OCI-LY1 (cell line): ENCODE data around the gene S100B.

Experiments
- H2AFZ ChIP-seq: fragments of 200-600 bp; sonication (generic), shearing (Covaris generic); 2 replicates; pipeline ENCODE4 v1.6.0; 2014; ENCODE audit warnings: antibody characterized with exemption, mild to moderate bottlenecking, low read length
- H3F3A ChIP-seq: fragments of 200-600 bp; sonication (generic), shearing (Covaris generic); 2 replicates; pipeline ENCODE4 v1.6.0; 2014; ENCODE audit warnings: mild to moderate bottlenecking, antibody characterized with exemption, low read length, moderate library complexity; ENCODE audit not compliant: insufficient read depth
- H3K27ac ChIP-seq: fragments of 200-600 bp; sonication (generic); 2 replicates; pipeline ENCODE4 v1.5.1; 2014; ENCODE audit warnings: low read length, mixed run types, mild to moderate bottlenecking, low read depth; ENCODE audit not compliant: poor library complexity, severe bottlenecking
- H3K27me3 ChIP-seq: fragments of 200-600 bp; sonication (generic); 2 replicates; pipeline ENCODE4 v1.6.0; 2014; ENCODE audit warnings: antibody characterized with exemption, mild to moderate bottlenecking, low read length, moderate library complexity; ENCODE audit not compliant: insufficient read depth
- H3K36me3 ChIP-seq: fragments of 200-600 bp; sonication (generic); 2 replicates; pipeline ENCODE4 v1.6.1; 2014; ENCODE audit warnings: mild to moderate bottlenecking, antibody characterized with exemption, low read length, moderate library complexity, mixed read lengths; ENCODE audit not compliant: insufficient read depth
- H3K4me1 ChIP-seq: fragments of 200-600 bp; sonication (generic); 2 replicates; pipeline ENCODE4 v1.5.1; 2014; ENCODE audit warnings: mild to moderate bottlenecking, low read length, moderate library complexity; ENCODE audit not compliant: insufficient read depth, severe bottlenecking
- H3K4me2 ChIP-seq: fragments of 200-600 bp; sonication (generic), shearing (Covaris generic); 2 replicates; pipeline ENCODE4 v1.6.1; 2014; ENCODE audit warnings: low read length
- H3K4me3 ChIP-seq: fragments of 200-600 bp; sonication (generic); 2 replicates; pipeline ENCODE4 v1.5.1; 2014; ENCODE audit warnings: low read length, low read depth, mild to moderate bottlenecking, mixed read lengths; ENCODE audit not compliant: poor library complexity, severe bottlenecking
- H3K79me2 ChIP-seq: fragments of 200-600 bp; shearing (Covaris generic); 2 replicates; pipeline ENCODE4 v1.6.1; 2016; ENCODE audit warnings: mixed run types, low read length, mixed read lengths; ENCODE audit not compliant: insufficient read depth
- H3K9ac ChIP-seq: fragments of 200-600 bp; sonication (generic), shearing (Covaris generic); 2 replicates; pipeline ENCODE4 v1.6.1; 2014; ENCODE audit warnings: mild to moderate bottlenecking, low read length, mixed read lengths
- H3K9me2 ChIP-seq: fragments of 200-600 bp; sonication (generic), shearing (Covaris generic); 2 replicates; pipeline ENCODE4 v1.6.1; 2014; ENCODE audit warnings: low read depth, mild to moderate bottlenecking, low read length, mixed read lengths
- H3K9me3 ChIP-seq: fragments of 200-600 bp; shearing (Covaris generic); 2 replicates; pipeline ENCODE4 v1.6.1; 2014; ENCODE audit warnings: low read length, mixed read lengths
- H4K20me1 ChIP-seq: fragments of 200-600 bp; sonication (generic), shearing (Covaris generic); 2 replicates; pipeline ENCODE4 v1.6.0; 2016; ENCODE audit warnings: mild to moderate bottlenecking, low read length; ENCODE audit not compliant: insufficient read depth
- EZH2 ChIP-seq: fragments of 200-600 bp; sonication (generic), shearing (Covaris generic); IDR thresholded peaks from 2 replicates; pipeline ENCODE4 v1.8.0; 2017; ENCODE audit warnings: borderline replicate concordance, mixed run types, mild to moderate bottlenecking, antibody characterized with exemption, low read length, moderate library complexity, mixed read lengths
- TF ChIP-seq, protein P1 (sequence below): fragments of 200-600 bp; sonication (generic), shearing (Covaris generic); IDR thresholded peaks from 2 replicates; pipeline ENCODE4 v1.5.1; 2017; ENCODE audit warnings: mild to moderate bottlenecking, antibody characterized with exemption, low read length, moderate library complexity, mixed read lengths

Gene S100B

DNA sequence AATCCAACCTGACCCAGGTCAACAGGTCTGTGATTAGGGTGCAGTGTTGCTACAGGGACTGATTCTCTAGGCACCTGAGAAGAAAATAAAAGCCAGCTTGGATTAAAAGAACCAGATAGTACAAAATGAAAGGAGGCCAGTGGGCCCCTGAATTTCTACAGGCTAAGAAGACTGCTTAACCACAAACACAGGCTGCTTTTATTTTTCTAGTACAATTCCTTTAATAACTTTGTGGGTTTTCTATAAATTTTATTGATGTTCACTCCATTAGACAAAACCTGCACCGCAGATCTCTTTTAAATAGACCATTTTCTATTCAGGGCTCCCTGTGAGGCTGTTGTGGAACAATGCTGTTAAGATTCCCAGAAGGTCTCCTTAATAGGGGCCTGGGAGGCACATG, 20.9 kb upstream of the S100B start:
- TF ChIP-seq EZH2, result no peak
- TF ChIP-seq, protein P1, sequence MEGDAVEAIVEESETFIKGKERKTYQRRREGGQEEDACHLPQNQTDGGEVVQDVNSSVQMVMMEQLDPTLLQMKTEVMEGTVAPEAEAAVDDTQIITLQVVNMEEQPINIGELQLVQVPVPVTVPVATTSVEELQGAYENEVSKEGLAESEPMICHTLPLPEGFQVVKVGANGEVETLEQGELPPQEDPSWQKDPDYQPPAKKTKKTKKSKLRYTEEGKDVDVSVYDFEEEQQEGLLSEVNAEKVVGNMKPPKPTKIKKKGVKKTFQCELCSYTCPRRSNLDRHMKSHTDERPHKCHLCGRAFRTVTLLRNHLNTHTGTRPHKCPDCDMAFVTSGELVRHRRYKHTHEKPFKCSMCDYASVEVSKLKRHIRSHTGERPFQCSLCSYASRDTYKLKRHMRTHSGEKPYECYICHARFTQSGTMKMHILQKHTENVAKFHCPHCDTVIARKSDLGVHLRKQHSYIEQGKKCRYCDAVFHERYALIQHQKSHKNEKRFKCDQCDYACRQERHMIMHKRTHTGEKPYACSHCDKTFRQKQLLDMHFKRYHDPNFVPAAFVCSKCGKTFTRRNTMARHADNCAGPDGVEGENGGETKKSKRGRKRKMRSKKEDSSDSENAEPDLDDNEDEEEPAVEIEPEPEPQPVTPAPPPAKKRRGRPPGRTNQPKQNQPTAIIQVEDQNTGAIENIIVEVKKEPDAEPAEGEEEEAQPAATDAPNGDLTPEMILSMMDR, result no peak
- Histone ChIP-seq H3K9me3 (peaks cover 14% of the 10 kb centered on the region), H3K27ac (no peak overlapping the region), H3K79me2 (no peaks in the 10 kb centered on the region), H3K4me2 (no peak overlapping the region), H2AFZ (no peak overlapping the region), H4K20me1 (no peaks in the 10 kb centered on the region), H3F3A (no peaks in the 10 kb centered on the region), H3K27me3 (peaks cover 4% of the 10 kb centered on the region; the same call in 1 of the 2 replicates), H3K9ac (no peak overlapping the region), H3K36me3 (peaks cover 4% of the 10 kb centered on the region; the same call in 1 of the 2 replicates), H3K9me2 (no peaks in the 10 kb centered on the region), H3K4me1 (no peaks in the 10 kb centered on the region), H3K4me3 (no peak overlapping the region)

DNA sequence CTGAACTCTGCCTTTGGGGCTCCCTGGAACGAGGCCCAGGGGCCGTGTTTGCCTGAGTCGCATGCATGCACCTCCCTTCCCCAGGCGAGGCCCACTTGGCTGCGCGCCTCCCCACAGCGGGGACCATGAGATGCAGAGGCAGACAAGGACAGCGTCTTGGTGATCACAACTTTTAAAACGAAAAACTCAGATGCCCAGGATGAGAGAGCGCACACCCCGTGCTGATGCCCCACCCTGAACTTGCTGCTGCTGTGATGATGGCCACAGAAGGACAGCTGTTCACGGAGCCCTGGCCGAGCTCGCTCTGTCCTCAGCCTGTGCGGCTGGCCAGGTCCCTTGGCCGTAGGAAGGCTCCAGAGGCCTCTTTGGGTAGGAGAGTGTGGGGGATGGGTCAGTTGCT, 19.2 kb upstream of the S100B start:
- H3K27ac ChIP-seq, result no peak overlapping the region
- H3K27me3 ChIP-seq, result peaks cover 4% of the 10 kb centered on the region; the same call in 1 of the 2 replicates
- no peak overlapping the region for H3K4me2 ChIP-seq
- no peak overlapping the region for H2AFZ ChIP-seq
- H3K79me2 ChIP-seq, result no peaks in the 10 kb centered on the region
- H3K4me3 ChIP-seq, result no peak overlapping the region
- no peak for TF ChIP-seq EZH2
- TF ChIP-seq, protein P1, result no peak
- H4K20me1 ChIP-seq, result no peaks in the 10 kb centered on the region
- H3K36me3 ChIP-seq, result peaks cover 4% of the 10 kb centered on the region; the same call in 1 of the 2 replicates
- H3K9me3 ChIP-seq, result peaks cover 14% of the 10 kb centered on the region
- H3K9me2 ChIP-seq, result no peaks in the 10 kb centered on the region
- no peaks in the 10 kb centered on the region for H3F3A ChIP-seq
- no peak overlapping the region for H3K9ac ChIP-seq
- no peaks in the 10 kb centered on the region for H3K4me1 ChIP-seq

DNA sequence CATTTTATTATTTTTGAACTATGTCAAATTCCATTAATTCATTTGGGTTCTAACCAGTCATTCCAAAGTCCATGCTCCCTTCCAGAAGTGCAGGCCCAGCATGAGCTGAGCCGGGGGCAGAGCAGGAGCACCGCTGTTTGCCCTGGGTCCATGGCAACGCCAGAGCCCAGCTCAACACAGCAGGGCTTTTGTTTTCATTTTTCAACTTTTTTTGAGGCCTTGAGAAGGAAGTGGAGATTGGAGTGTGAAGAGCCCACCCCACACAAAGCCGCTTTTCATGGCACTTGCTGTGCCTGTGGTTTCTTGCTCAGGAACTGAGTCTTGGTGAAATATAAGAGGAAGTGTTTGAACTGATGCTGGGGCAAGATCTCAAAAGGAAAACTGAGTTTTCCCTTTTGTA, 17.3 kb upstream of the S100B start:
- H3K36me3 ChIP-seq, result peaks cover 4% of the 10 kb centered on the region; the same call in 1 of the 2 replicates
- no peak for TF ChIP-seq EZH2
- TF ChIP-seq, protein P1, result no peak
- no peaks in the 10 kb centered on the region for H3K4me1 ChIP-seq
- no peak overlapping the region for H3K4me2 ChIP-seq
- no peak overlapping the region for H3K27ac ChIP-seq
- H3K9me3 ChIP-seq, result peaks cover 14% of the 10 kb centered on the region
- H3K27me3 ChIP-seq, result peaks cover 6% of the 10 kb centered on the region; the same call in 1 of the 2 replicates
- no peaks in the 10 kb centered on the region for H4K20me1 ChIP-seq
- no peaks in the 10 kb centered on the region for H3F3A ChIP-seq
- no peak overlapping the region for H3K9ac ChIP-seq
- H3K9me2 ChIP-seq, result no peaks in the 10 kb centered on the region
- H2AFZ ChIP-seq, result no peak overlapping the region
- H3K4me3 ChIP-seq, result no peak overlapping the region
- H3K79me2 ChIP-seq, result no peaks in the 10 kb centered on the region
